NCI-H524 (cell line): ENCODE measurements around the gene WDFY3.
A peak's percentile ranks its signal among the peaks of the same experiment; 100 is the strongest.

Experiments used
- DNase-seq, 2 experiments: peaks; one replicate each; lab custom pipeline; 2025; lab: John Stamatoyannopoulos, UW

The WDFY3 gene

GRCh38 chr4:84952776-84953175, 13.7 kb downstream of the WDFY3 start:
- DNase-seq, result no peak

GRCh38 chr4:84952004-84952403, 14.5 kb downstream of the WDFY3 start:
- no peak for DNase-seq

GRCh38 chr4:84948056-84948455, 18.4 kb downstream of the WDFY3 start:
- no peak for DNase-seq

GRCh38 chr4:84944947-84945346, 21.5 kb downstream of the WDFY3 start:
- no peak for DNase-seq

GRCh38 chr4:84940960-84941359, 25.5 kb downstream of the WDFY3 start:
- no peak for DNase-seq

GRCh38 chr4:84939113-84939512, 27.4 kb downstream of the WDFY3 start:
- no peak for DNase-seq

- no peak for DNase-seq
These were observed 28.2 kb downstream of the WDFY3 start for GRCh38 chr4:84938316-84938715.

- no peak for DNase-seq
These were observed 29.0 kb downstream of the WDFY3 start for GRCh38 chr4:84937381-84937977.

- DNase-seq, result no peak
These were observed 30.4 kb downstream of the WDFY3 start for GRCh38 chr4:84936123-84936522.

- DNase-seq, result no peak
These were observed 34.0 kb downstream of the WDFY3 start for GRCh38 chr4:84932462-84932861.

GRCh38 chr4:84931961-84932360, 34.5 kb downstream of the WDFY3 start:
- no peak for DNase-seq

- no peak for DNase-seq
These were observed 35.2 kb downstream of the WDFY3 start for GRCh38 chr4:84931274-84931673.

GRCh38 chr4:84928089-84928488, 38.4 kb downstream of the WDFY3 start:
- DNase-seq, result no peak

- peak in 1 of 2 experiments; percentile 1 for DNase-seq
These were observed 39.1 kb downstream of the WDFY3 start for GRCh38 chr4:84927428-84927827.

GRCh38 chr4:84925558-84925957, 40.9 kb downstream of the WDFY3 start:
- no peak for DNase-seq

GRCh38 chr4:84924434-84924833, 42.1 kb downstream of the WDFY3 start:
- peak; percentile 27 to 68 for DNase-seq

- no peak for DNase-seq
These were observed 45.9 kb downstream of the WDFY3 start for GRCh38 chr4:84920617-84921016.

- DNase-seq, result no peak
These were observed 48.5 kb downstream of the WDFY3 start for GRCh38 chr4:84917869-84918600.

GRCh38 chr4:84917086-84917821, 49.2 kb downstream of the WDFY3 start:
- no peak for DNase-seq

- no peak for DNase-seq
These were observed 50.3 kb downstream of the WDFY3 start for GRCh38 chr4:84916227-84916626.

- DNase-seq, result no peak
These were observed 51.1 kb downstream of the WDFY3 start for GRCh38 chr4:84915396-84915780.

- DNase-seq, result no peak
These were observed 51.6 kb downstream of the WDFY3 start for GRCh38 chr4:84914686-84915395.

GRCh38 chr4:84913176-84913575, 53.3 kb downstream of the WDFY3 start:
- DNase-seq, result no peak
